ENCODE results near the gene DDX55.

DDX55 gene

DNA sequence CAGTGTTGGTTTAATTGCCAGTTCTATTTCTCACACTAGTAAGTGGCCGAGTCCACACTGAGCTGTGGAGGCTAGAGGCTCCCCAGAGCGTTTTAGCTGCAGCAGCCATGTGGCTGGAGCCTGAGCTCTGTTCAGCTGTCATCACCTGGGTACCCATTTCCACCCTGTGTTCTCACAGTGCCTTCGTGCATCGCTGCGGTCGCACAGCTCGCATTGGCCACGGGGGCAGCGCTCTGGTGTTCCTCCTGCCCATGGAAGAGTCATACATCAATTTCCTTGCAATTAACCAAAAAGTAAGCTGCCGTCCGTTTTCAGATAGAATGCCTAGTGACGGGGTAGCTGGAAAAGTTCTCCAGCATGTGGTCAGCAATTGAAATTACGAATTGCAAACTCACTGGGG is 15.7 kb downstream of the DDX55 start:
- ATAC-seq (replicated peaks; ENCODE audit: extremely low read depth, poor library complexity, severe bottlenecking) (no peak), DNase-seq (ENCODE audit: low spot score in 2 of 2) (no peak)
- Mint-ChIP-seq H3K9me3 (no peaks in the 10 kb centered on the region), H3K36me3 (ENCODE audit: insufficient read depth) (peaks cover 69% of the 10 kb centered on the region), H3K27ac (ENCODE audit: low read depth) (no peak overlapping the region), H3K4me1 (peaks cover 6% of the 10 kb centered on the region), H3K4me3 (no peak overlapping the region), H3K27me3 (no peaks in the 10 kb centered on the region)

DNA sequence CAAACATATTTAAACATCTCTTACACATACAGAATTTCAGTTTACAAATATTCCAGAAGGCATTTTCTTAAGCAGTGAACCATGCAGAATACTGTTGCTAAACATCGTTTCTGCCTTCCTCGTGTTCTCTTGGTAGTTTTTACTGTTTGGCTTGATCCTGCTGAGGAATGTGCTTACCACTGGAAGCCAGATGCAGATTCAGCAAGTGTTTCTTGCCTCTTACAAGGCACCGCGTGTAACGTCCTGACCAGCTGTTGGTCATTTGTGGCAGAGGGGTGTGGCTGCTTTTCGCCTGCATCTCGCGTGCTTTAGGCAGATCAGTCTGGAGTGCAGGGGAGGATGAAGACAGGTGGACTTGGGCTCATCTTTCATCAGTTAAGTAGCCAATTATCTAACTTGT is 19.2 kb downstream of the DDX55 start:
- ATAC-seq (replicated peaks; ENCODE audit: extremely low read depth, poor library complexity, severe bottlenecking), result no peak
- no peaks in the 10 kb centered on the region for H3K9me3 Mint-ChIP-seq
- H3K36me3 Mint-ChIP-seq (ENCODE audit: insufficient read depth), result peaks cover 68% of the 10 kb centered on the region
- peaks cover 6% of the 10 kb centered on the region for H3K4me1 Mint-ChIP-seq
- H3K4me3 Mint-ChIP-seq, result no peak overlapping the region
- DNase-seq (ENCODE audit: low spot score in 2 of 2), result no peak
- no peaks in the 10 kb centered on the region for H3K27me3 Mint-ChIP-seq
- no peak overlapping the region for H3K27ac Mint-ChIP-seq (ENCODE audit: low read depth)

DNA sequence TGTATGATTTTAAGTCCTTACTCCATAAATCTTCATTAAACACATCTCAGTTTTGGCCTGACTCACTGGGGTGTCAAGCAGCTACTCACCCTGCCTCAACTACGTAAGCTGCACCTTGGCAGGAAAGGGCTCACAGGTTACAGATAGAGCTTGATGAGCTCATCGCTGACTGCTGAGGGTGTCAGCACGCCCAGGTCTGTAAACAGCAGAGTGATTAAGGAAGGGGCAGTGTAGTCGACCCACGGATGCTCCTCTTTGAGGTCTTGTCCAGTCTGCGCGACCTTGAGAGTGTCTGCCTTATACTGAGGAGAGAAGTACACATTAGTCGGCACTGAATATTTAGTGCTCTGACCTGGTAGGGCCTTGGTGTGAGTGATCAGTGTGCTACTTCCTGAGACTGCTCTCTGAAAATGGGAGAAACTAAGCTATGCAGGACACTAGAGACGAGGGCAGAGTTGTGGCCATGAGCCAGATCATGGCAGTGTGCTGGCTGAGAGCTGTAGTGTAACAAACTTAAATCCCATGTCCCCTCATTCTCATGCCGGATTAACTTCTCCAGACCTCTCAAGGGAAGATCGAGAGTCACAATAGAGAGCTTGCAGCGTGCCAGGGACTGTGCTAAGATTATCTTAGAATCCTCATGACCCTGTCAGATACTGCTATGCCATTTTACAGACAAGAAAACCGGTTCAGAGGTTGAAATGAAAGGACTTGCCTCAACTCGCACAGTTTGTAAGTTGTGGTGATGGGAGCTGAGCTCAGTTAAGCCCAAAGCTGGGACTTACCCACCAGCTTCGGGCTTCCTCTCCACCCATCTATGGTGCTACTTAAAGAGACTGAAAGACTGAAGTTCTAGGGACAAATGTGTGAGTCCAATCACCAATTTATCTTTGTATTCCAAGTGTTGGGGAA is 20.0 kb downstream of the DDX55 start:
- Mint-ChIP-seq H3K36me3 (ENCODE audit: insufficient read depth) (peaks cover 68% of the 10 kb centered on the region), H3K27ac (ENCODE audit: low read depth) (no peak overlapping the region), H3K4me1 (peaks cover 6% of the 10 kb centered on the region), H3K27me3 (no peaks in the 10 kb centered on the region), H3K4me3 (no peak overlapping the region), H3K9me3 (no peaks in the 10 kb centered on the region)
- no peak for ATAC-seq (replicated peaks; ENCODE audit: extremely low read depth, poor library complexity, severe bottlenecking)
- no peak for DNase-seq (ENCODE audit: low spot score in 2 of 2)

DNA sequence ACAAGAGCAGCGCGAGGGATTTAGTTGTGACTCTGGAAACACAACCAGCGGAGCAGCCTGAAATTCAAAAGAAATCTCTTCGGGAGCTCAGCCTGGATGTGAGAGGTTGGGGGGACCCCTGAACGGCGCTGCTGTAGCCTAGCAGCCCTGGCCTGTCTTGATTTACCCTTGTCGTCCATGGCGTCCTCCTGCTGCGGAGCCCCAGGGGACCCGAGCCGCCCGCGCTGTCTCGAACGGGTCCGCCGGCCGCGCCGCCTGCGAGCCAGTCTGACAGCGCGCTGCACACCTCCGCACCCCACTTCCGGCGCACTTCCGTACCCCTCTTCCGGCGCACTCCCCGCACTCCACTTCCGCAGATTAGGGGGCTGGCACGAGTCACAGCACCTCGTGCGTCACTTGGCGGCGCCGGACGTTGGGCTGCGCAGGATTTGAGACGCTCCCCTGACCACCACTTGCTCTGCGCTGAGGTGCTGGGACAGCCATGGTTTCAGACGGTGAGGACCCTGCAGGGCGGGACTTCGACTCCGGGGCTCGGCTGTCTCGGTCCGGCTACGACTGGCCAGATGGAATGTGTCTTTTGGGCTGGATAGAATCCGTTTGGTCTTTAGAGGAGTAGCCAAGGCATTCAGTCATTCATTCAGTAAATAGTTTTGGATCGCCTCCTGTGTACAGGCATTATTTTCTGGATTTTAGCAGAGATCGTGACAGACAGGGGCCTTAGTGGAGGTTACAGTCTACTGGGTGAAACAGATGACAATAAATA is 31.7 kb downstream of the DDX55 start, which contains the start of the genes EIF2B1 and GTF2H3:
TSS of gene EIF2B1 (minus strand) at position 308 of the 763 bp plus-strand sequence. CDS start at position 179, 129 bp downstream.
TSS of gene GTF2H3 (plus strand) at position 451 of the 763 bp plus-strand sequence. CDS start at position 482, 31 bp downstream.
- no peaks in the 10 kb centered on the region for H3K9me3 Mint-ChIP-seq
- H3K27me3 Mint-ChIP-seq, result no peaks in the 10 kb centered on the region
- ATAC-seq (replicated peaks; ENCODE audit: extremely low read depth, poor library complexity, severe bottlenecking) (peak; percentile 99), DNase-seq (ENCODE audit: low spot score in 2 of 2) (peak; percentile 87 to 94)
- peak within 1 kb of the TSS; percentile 99 for H3K4me3 Mint-ChIP-seq
- peak within 1 kb of the TSS; percentile 99 for H3K27ac Mint-ChIP-seq (ENCODE audit: low read depth)
- H3K36me3 Mint-ChIP-seq (ENCODE audit: insufficient read depth), result peaks cover 35% of the 10 kb centered on the region
- H3K4me1 Mint-ChIP-seq, result peaks cover 33% of the 10 kb centered on the region

DNA sequence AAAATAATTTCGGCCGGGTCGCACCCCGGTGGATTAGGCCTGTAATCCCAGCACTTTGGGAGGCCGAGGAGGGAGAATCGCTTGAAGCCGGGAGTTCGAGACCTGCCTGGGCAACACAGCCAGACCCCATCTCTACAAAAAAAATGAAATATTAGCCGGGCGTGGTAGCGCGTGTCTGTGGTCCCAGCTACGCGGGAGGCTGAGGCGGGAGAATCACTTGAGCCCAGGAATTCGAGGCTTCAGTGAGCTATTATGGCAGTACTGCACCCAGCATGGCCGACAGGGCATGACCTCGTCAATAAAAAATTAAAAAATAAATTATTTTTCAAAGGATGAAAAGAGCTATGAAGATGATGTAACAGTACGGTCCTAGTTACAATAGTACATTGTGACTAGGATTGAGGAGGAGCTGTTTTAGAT is 32.3 kb downstream of the DDX55 start:
- Mint-ChIP-seq H3K4me1 (peaks cover 33% of the 10 kb centered on the region), H3K36me3 (ENCODE audit: insufficient read depth) (peaks cover 29% of the 10 kb centered on the region), H3K9me3 (no peaks in the 10 kb centered on the region), H3K27me3 (no peaks in the 10 kb centered on the region), H3K27ac (ENCODE audit: low read depth) (peak overlapping the region; percentile 99), H3K4me3 (peak overlapping the region; percentile 99)
- ATAC-seq (replicated peaks; ENCODE audit: extremely low read depth, poor library complexity, severe bottlenecking), result no peak
- no peak for DNase-seq (ENCODE audit: low spot score in 2 of 2)

DNA sequence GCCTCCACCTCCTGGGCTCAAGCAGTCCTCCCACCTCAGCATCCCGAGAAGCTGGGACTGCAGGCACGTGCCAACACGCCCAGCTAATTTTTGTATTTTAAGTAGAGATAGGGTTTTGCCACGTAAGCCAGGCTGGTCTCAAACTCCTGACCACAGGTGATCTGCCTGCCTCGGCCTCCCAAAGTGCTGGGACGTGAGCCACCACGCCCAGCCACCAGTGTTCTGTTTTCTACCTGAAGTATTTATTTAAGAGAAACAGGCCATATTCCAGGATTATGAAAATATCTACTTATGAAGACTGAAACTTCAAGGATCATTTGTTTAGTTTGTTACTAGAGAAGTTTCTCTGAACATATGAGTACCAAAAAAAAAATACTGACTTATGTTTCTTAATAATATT is 42.0 kb downstream of the DDX55 start:
- Mint-ChIP-seq H3K36me3 (ENCODE audit: insufficient read depth) (peaks cover 31% of the 10 kb centered on the region), H3K4me3 (no peak overlapping the region), H3K27ac (ENCODE audit: low read depth) (no peak overlapping the region), H3K27me3 (no peaks in the 10 kb centered on the region), H3K4me1 (no peaks in the 10 kb centered on the region), H3K9me3 (no peaks in the 10 kb centered on the region)
- ATAC-seq (replicated peaks; ENCODE audit: extremely low read depth, poor library complexity, severe bottlenecking) (no peak), DNase-seq (ENCODE audit: low spot score in 2 of 2) (no peak)

DNA sequence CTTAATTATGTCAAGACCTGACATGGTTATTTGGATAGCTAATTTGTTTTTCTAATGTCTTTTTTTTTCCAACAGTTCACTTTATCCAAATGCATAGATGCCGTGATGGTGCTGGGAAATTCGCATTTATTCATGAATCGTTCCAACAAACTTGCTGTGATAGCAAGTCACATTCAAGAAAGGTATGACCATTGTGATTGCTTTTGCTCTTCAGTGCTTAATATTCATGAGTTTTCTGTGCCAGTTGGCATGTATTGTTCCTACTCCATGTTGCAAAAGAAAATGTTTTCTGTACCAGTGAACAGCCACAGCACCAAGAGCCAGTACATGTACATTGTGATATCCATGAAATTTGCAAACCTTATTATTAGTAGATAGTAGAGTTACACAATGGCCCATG is 43.5 kb downstream of the DDX55 start:
- H3K27me3 Mint-ChIP-seq, result no peaks in the 10 kb centered on the region
- H3K4me3 Mint-ChIP-seq, result no peak overlapping the region
- no peak overlapping the region for H3K27ac Mint-ChIP-seq (ENCODE audit: low read depth)
- H3K9me3 Mint-ChIP-seq, result no peaks in the 10 kb centered on the region
- peaks cover 39% of the 10 kb centered on the region for H3K36me3 Mint-ChIP-seq (ENCODE audit: insufficient read depth)
- DNase-seq (ENCODE audit: low spot score in 2 of 2) (no peak), ATAC-seq (replicated peaks; ENCODE audit: extremely low read depth, poor library complexity, severe bottlenecking) (no peak)
- no peaks in the 10 kb centered on the region for H3K4me1 Mint-ChIP-seq

DNA sequence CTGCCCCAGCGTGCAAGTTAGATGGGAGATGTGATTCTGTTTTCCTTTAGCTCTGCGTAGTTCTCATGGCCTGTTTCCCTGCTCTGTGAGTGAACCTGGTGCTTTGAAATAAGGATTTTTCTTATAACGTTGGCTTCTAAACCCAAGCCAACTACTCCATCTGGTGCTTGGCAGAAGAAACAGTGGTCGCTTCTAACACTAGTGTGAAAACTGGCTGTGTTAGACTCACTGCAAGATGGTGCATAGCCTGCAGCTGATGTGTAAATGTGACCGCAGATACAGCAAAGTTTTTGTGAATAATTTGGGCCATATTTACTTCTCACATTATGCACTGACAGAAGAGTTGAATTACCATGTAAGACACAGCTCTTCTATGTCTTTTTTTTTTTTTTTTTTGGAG is 44.0 kb downstream of the DDX55 start:
- DNase-seq (ENCODE audit: low spot score in 2 of 2) (no peak), ATAC-seq (replicated peaks; ENCODE audit: extremely low read depth, poor library complexity, severe bottlenecking) (no peak)
- Mint-ChIP-seq H3K4me3 (no peak overlapping the region), H3K27me3 (no peaks in the 10 kb centered on the region), H3K36me3 (ENCODE audit: insufficient read depth) (peaks cover 39% of the 10 kb centered on the region), H3K9me3 (no peaks in the 10 kb centered on the region), H3K27ac (ENCODE audit: low read depth) (no peak overlapping the region), H3K4me1 (no peaks in the 10 kb centered on the region)

DNA sequence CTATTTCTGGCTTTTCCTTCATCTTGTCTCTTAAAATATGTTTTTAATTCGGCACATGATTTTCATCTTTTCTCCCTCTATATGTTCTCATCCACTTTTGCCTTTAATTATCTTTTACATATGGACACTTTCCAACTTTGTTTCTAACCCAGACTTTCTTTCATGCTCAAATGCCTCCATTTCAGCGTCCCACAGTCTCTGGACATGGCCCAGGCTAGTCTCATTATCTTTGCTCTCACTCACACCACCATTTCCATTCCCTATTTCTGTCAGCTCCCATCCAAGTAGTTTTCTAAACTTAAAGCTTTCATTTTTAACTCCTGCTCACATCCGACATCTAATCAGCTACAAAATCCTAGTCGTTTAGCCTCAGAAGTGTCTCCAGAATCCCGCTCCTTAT is 46.5 kb downstream of the DDX55 start:
- no peak for ATAC-seq (replicated peaks; ENCODE audit: extremely low read depth, poor library complexity, severe bottlenecking)
- Mint-ChIP-seq H3K4me1 (no peaks in the 10 kb centered on the region), H3K27me3 (no peaks in the 10 kb centered on the region), H3K36me3 (ENCODE audit: insufficient read depth) (peaks cover 44% of the 10 kb centered on the region), H3K4me3 (no peak overlapping the region), H3K27ac (ENCODE audit: low read depth) (no peak overlapping the region), H3K9me3 (no peaks in the 10 kb centered on the region)
- DNase-seq (ENCODE audit: low spot score in 2 of 2), result no peak

DNA sequence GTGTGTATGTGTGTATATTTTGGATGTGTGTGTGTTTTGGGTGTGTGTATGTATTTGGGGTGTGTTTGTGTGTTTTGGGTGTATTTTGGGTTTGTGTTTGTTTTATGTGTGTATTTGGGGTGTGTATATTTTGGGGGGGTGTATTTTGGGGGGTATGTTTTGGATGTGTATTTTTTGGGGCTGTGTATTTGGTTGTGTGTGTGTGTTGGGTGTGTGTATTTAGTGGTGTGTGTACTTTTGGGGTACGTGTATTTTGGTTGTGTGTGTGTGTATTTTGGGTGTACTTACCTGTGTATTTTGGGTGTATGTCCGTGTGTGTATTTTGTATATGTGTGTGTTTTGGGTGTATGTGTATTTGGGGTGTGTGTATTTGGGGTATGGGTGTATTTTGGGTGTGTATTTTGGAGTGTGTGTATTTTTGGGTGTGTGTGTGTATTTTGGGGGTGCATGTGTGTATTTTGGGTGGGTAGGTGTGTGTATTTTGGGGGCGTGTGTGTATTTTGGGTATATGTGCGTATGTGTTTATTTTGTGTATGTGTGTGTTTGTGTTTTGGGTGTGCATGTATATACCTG is 52.3 kb downstream of the DDX55 start:
- peaks cover 31% of the 10 kb centered on the region for H3K36me3 Mint-ChIP-seq (ENCODE audit: insufficient read depth)
- DNase-seq (ENCODE audit: low spot score in 2 of 2), result no peak
- no peak overlapping the region for H3K4me3 Mint-ChIP-seq
- H3K27ac Mint-ChIP-seq (ENCODE audit: low read depth), result no peak overlapping the region
- no peaks in the 10 kb centered on the region for H3K4me1 Mint-ChIP-seq
- ATAC-seq (replicated peaks; ENCODE audit: extremely low read depth, poor library complexity, severe bottlenecking), result no peak
- no peaks in the 10 kb centered on the region for H3K9me3 Mint-ChIP-seq
- no peaks in the 10 kb centered on the region for H3K27me3 Mint-ChIP-seq

DNA sequence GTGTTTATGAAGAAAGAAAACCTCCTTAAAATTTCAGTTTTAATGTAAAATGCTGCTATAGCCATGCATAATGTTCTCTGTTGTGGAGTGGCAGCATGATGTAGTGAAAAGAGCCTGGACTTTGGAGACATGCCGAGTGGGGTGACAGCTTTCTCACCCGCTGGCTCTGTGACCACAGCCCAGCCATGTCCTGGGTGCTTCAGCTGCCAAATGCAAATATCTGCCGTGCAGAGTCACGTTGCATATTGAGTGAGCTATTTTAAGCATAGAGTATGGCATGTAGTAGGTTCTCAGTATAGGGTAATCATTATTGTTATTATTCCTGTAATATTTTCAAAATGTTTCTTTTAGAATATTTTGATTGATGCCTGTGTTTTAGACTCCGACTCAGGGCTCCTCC is 53.5 kb downstream of the DDX55 start:
- ATAC-seq (replicated peaks; ENCODE audit: extremely low read depth, poor library complexity, severe bottlenecking) (no peak), DNase-seq (ENCODE audit: low spot score in 2 of 2) (no peak)
- peaks cover 27% of the 10 kb centered on the region for H3K36me3 Mint-ChIP-seq (ENCODE audit: insufficient read depth)
- no peaks in the 10 kb centered on the region for H3K27me3 Mint-ChIP-seq
- no peaks in the 10 kb centered on the region for H3K4me1 Mint-ChIP-seq
- no peaks in the 10 kb centered on the region for H3K9me3 Mint-ChIP-seq
- H3K4me3 Mint-ChIP-seq, result no peak overlapping the region
- no peak overlapping the region for H3K27ac Mint-ChIP-seq (ENCODE audit: low read depth)

DNA sequence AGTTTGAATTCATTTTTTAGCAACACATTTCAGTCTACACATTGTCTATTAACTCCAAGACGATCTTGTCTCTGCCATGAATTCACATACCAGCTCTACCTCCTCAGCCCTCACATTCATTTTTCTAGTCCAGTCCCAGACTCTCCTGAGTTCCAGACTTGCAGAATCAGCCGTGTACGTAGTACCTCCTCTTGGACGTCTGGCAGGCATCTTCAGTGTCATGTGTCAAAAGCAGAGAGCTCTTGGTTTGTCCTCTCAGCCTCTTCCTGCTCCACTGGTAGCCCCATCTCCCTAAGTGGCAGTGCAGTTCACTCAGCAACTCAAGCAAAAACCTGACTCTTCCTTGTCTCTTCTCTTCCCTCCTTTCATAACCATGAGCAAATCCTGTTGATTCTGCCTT is 54.5 kb downstream of the DDX55 start:
- no peak for ATAC-seq (replicated peaks; ENCODE audit: extremely low read depth, poor library complexity, severe bottlenecking)
- Mint-ChIP-seq H3K4me3 (no peak overlapping the region), H3K27ac (ENCODE audit: low read depth) (no peak overlapping the region), H3K36me3 (ENCODE audit: insufficient read depth) (peaks cover 30% of the 10 kb centered on the region), H3K4me1 (no peaks in the 10 kb centered on the region), H3K9me3 (no peaks in the 10 kb centered on the region), H3K27me3 (no peaks in the 10 kb centered on the region)
- no peak for DNase-seq (ENCODE audit: low spot score in 2 of 2)
